PC-9 (cell line): Measurements from ENCODE around the gene OBSCN.
A peak's percentile ranks its signal among the peaks of the same experiment; 100 is the strongest.

Source experiments
- EZH2 ChIP-seq: fragments of 200-600 bp; sonication (generic); IDR thresholded peaks from 2 replicates; pipeline ENCODE4 v1.8.0; 2017; ENCODE audit warnings: antibody characterized with exemption, low read depth
- TF ChIP-seq, protein P1 (sequence below): fragments of 200-600 bp; sonication (generic); conservative IDR thresholded peaks from 2 replicates; pipeline ENCODE4 v1.6.1; 2017; ENCODE audit warnings: mixed run types, antibody characterized with exemption, mild to moderate bottlenecking, moderate library complexity

- TF ChIP-seq, protein P1, sequence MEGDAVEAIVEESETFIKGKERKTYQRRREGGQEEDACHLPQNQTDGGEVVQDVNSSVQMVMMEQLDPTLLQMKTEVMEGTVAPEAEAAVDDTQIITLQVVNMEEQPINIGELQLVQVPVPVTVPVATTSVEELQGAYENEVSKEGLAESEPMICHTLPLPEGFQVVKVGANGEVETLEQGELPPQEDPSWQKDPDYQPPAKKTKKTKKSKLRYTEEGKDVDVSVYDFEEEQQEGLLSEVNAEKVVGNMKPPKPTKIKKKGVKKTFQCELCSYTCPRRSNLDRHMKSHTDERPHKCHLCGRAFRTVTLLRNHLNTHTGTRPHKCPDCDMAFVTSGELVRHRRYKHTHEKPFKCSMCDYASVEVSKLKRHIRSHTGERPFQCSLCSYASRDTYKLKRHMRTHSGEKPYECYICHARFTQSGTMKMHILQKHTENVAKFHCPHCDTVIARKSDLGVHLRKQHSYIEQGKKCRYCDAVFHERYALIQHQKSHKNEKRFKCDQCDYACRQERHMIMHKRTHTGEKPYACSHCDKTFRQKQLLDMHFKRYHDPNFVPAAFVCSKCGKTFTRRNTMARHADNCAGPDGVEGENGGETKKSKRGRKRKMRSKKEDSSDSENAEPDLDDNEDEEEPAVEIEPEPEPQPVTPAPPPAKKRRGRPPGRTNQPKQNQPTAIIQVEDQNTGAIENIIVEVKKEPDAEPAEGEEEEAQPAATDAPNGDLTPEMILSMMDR: peak; percentile 35
- TF ChIP-seq EZH2: no peak
Observed at GRCh38 chr1:228340686-228341449, 133.0 kb downstream of the OBSCN start.
